Measurements from ENCODE around the gene FCMR. TPM values are rescaled to one million over a fixed set of nuclear protein-coding genes. Genes with fewer than 3 reads are reported as not detected.

FCMR gene
- polyA plus RNA-seq, 3 donors = 1.9 to 3.0 (median 2.2) TPM

DNA sequence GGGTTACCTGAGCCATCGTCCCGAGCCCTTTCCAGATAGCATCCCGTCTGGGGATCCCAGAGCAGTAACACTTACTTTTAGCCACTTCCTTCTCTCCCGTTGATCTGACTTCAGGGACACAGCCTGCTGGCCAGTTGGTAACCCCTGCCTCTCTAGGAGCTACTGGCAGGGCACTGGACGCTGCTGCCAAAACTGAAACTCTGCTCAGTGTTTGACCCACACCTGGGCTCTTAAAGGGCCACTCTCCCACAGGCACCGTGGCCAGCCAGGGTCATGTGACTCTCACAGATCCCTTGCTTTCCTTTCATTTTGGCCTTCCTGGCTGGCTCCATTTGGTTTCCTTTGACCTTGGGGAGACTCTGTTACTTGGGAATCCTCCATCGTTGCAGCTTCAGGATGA lies 24.5 kb upstream of the FCMR start, which contains the start of gene PIGR:
TSS of gene PIGR (minus strand) at position 206 of the 400 bp plus-strand sequence. CDS start 5,935 bp downstream, outside the sequence.
- TF ChIP-seq, protein P1, sequence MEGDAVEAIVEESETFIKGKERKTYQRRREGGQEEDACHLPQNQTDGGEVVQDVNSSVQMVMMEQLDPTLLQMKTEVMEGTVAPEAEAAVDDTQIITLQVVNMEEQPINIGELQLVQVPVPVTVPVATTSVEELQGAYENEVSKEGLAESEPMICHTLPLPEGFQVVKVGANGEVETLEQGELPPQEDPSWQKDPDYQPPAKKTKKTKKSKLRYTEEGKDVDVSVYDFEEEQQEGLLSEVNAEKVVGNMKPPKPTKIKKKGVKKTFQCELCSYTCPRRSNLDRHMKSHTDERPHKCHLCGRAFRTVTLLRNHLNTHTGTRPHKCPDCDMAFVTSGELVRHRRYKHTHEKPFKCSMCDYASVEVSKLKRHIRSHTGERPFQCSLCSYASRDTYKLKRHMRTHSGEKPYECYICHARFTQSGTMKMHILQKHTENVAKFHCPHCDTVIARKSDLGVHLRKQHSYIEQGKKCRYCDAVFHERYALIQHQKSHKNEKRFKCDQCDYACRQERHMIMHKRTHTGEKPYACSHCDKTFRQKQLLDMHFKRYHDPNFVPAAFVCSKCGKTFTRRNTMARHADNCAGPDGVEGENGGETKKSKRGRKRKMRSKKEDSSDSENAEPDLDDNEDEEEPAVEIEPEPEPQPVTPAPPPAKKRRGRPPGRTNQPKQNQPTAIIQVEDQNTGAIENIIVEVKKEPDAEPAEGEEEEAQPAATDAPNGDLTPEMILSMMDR (IDR thresholded peaks at IDR 0.05) = no peak
- no peak within 1 kb of the TSS for H3K27ac ChIP-seq (ENCODE audit: low read depth in 1 of 2, low read length in 2 of 2)
- intact Hi-C loops (cut with micrococcal nuclease) = no loop called here
- peaks cover 0 to 2% of the 10 kb centered on the region in 2 donors for H3K27me3 ChIP-seq (ENCODE audit: control insufficient read depth in 2 of 2, insufficient read depth in 2 of 2, low read length in 2 of 2)
- no peaks in the 10 kb centered on the region for H4K20me1 ChIP-seq (ENCODE audit: insufficient read depth, low read length)
- H3K36me3 Mint-ChIP-seq = peaks cover 0 to 4% of the 10 kb centered on the region in 2 donors
- H3K4me3 Mint-ChIP-seq = no peak within 1 kb of the TSS
- peak within 1 kb of the TSS in 1 of 7 donors; percentile 55 for H3K27ac Mint-ChIP-seq
- peaks cover 26% of the 10 kb centered on the region for H3K4me1 Mint-ChIP-seq
- no peaks in the 10 kb centered on the region for H3K79me2 ChIP-seq (ENCODE audit: insufficient read depth, low read length)
- no peaks in the 10 kb centered on the region for H3K36me3 ChIP-seq (replicated peaks in 1 of 2; ENCODE audit: control insufficient read depth in 1 of 2, insufficient read depth in 2 of 2, low read length in 2 of 2)
- H3K4me3 ChIP-seq (replicated peaks in 1 of 3; ENCODE audit: low read depth in 2 of 3, low read length in 3 of 3) = no peak within 1 kb of the TSS
- no peak within 1 kb of the TSS for H2AFZ ChIP-seq (ENCODE audit: insufficient read depth, low read depth, low read length, poor library complexity, severe bottlenecking)
- no peak within 1 kb of the TSS for H3K4me2 ChIP-seq (replicated peaks; ENCODE audit: extremely low read depth, low read length, poor library complexity, severe bottlenecking)
- H3K9me3 Mint-ChIP-seq = peaks cover 0 to 7% (median 0%) of the 10 kb centered on the region in 7 donors
- 87% methylated on average over 5 of the region's 7 CpGs for WGBS (ENCODE audit: insufficient coverage)
- no peak for DNase-seq
- peaks cover 9 to 21% (median 13%) of the 10 kb centered on the region in 3 donors for H3K27me3 Mint-ChIP-seq (ENCODE audit: low read depth in 3 of 3)
- H3K4me1 ChIP-seq (ENCODE audit: control insufficient read depth in 1 of 2, insufficient read depth in 2 of 2, low read length in 2 of 2) = peaks cover 20 to 29% of the 10 kb centered on the region in 2 donors
- no peak within 1 kb of the TSS for H3K9ac ChIP-seq (ENCODE audit: insufficient read depth, low read length, poor library complexity, severe bottlenecking)
- no peaks in the 10 kb centered on the region for H3K9me3 ChIP-seq (replicated peaks in 1 of 2; ENCODE audit: control insufficient read depth in 1 of 2, insufficient read depth in 1 of 2, low read length in 2 of 2)

DNA sequence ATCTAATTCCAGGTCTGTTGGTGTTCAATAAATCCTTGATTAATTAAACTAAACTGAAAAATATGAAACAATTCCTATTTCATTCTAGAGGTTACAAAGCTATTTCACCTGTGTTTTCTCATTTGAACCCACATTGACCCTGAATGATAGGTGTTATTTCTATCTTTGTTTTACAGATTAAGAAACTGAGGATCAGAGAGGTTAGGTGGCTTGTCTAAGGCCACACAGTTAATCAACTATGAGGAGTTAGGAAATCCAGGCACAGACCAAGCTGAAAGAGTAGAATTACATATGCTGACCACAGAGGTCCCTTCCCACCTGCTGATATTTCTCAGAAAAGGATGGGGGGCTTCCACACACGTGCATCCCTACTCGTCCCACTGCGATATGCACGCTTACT lies 24.0 kb upstream of the FCMR start:
- 100% methylated on average over 1 of the region's 4 CpGs for WGBS (ENCODE audit: insufficient coverage)
- Mint-ChIP-seq H3K36me3 (peaks cover 0 to 4% of the 10 kb centered on the region in 2 donors), H3K4me1 (peaks cover 22% of the 10 kb centered on the region), H3K4me3 (no peak overlapping the region), H3K27ac (no peak overlapping the region), H3K27me3 (ENCODE audit: low read depth in 3 of 3) (peaks cover 9 to 21% (median 13%) of the 10 kb centered on the region in 3 donors), H3K9me3 (peaks cover 0 to 7% (median 0%) of the 10 kb centered on the region in 7 donors)
- Histone ChIP-seq H3K36me3 (replicated peaks in 1 of 2; ENCODE audit: control insufficient read depth in 1 of 2, insufficient read depth in 2 of 2, low read length in 2 of 2) (no peaks in the 10 kb centered on the region), H3K4me3 (replicated peaks in 1 of 3; ENCODE audit: low read depth in 2 of 3, low read length in 3 of 3) (no peak overlapping the region), H3K9ac (ENCODE audit: insufficient read depth, low read length, poor library complexity, severe bottlenecking) (no peak overlapping the region), H3K27me3 (ENCODE audit: control insufficient read depth in 2 of 2, insufficient read depth in 2 of 2, low read length in 2 of 2) (peaks cover 0 to 2% of the 10 kb centered on the region in 2 donors), H3K9me3 (replicated peaks in 1 of 2; ENCODE audit: control insufficient read depth in 1 of 2, insufficient read depth in 1 of 2, low read length in 2 of 2) (no peaks in the 10 kb centered on the region), H3K27ac (ENCODE audit: low read depth in 1 of 2, low read length in 2 of 2) (no peak overlapping the region), H3K4me1 (ENCODE audit: control insufficient read depth in 1 of 2, insufficient read depth in 2 of 2, low read length in 2 of 2) (peaks cover 19 to 26% of the 10 kb centered on the region in 2 donors), H2AFZ (ENCODE audit: insufficient read depth, low read depth, low read length, poor library complexity, severe bottlenecking) (no peak overlapping the region), H3K4me2 (replicated peaks; ENCODE audit: extremely low read depth, low read length, poor library complexity, severe bottlenecking) (no peak overlapping the region), H3K79me2 (ENCODE audit: insufficient read depth, low read length) (no peaks in the 10 kb centered on the region), H4K20me1 (ENCODE audit: insufficient read depth, low read length) (no peaks in the 10 kb centered on the region)
- DNase-seq = no peak
- TF ChIP-seq, protein P1 (IDR thresholded peaks at IDR 0.05) = no peak
- intact Hi-C loops (cut with micrococcal nuclease) = no loop called here

Data from CD14-positive monocyte (primary cell).